HepG2 (cell line): ENCODE data around the gene RAD1. TPM values are rescaled to one million over a fixed set of nuclear protein-coding genes. Genes with fewer than 3 reads are reported as not detected.

Source experiments
- ATAC-seq: fragments of 200-7000 bp; cut with Tn5 transposase; 3 replicates; pipeline ENCODE4 v1.9.1; 2020; ENCODE audit warnings: mild to moderate bottlenecking, moderate library complexity
- BruUV-seq: library from RNA; stranded (reverse); fragments of 400-500 nt; replicated peaks from 2 replicates; lab custom pipeline; 2021; lab: Mats Ljungman, UMichigan
- CTCF ChIA-PET: fragments of 300-600 bp; formaldehyde crosslinking; extraction: SDS; loops from one replicate; lab custom pipeline; 2021; ENCODE audit warnings: low total read pairs, inconsistent platforms, low intra/inter-chr PET ratio; lab: Yijun Ruan, JAX
- POLR2A ChIA-PET: fragments of 350-600 bp; sonication (Branson Sonifier 250); formaldehyde crosslinking; loops from one replicate; lab custom pipeline; 2020; ENCODE audit warnings: antibody characterized with exemption, inconsistent platforms; lab: Yijun Ruan, JAX
- DNase-seq: peaks from one replicate; pipeline ENCODE4 v3.0.0-alpha.2; 2015; ENCODE audit warnings: low spot score
- FAIRE-seq: peaks from 3 replicates; lab custom pipeline; 2011; peaks lifted over from hg19 to GRCh38; lab: Jason Lieb, UNC
- H2AFZ ChIP-seq: one replicate; pipeline ENCODE4 v1.6.1; 2011; ENCODE audit warnings: low read length, inconsistent platforms
- H3K27ac ChIP-seq: fragments of 300-600 bp; 3 replicates; pipeline ENCODE4 v1.8.0; 2011; ENCODE audit warnings: mixed run types, mild to moderate bottlenecking, mixed read lengths, low read length, inconsistent platforms; ENCODE audit not compliant: insufficient read depth; ENCODE audit errors: extremely low read length
- H3K27me3 ChIP-seq, 2 experiments: fragments of 200-600 bp in 1 of 2; 2 replicates in 1 of 2; 3 replicates in 1 of 2; pipeline versions ENCODE4 v1.6.0 to v1.8.0; 2011; ENCODE audit warnings: low read length in 2 of 2, mild to moderate bottlenecking in 2 of 2, moderate library complexity in 2 of 2, inconsistent platforms in 1 of 2; ENCODE audit not compliant: insufficient read depth in 2 of 2, control insufficient read depth in 1 of 2
- H3K36me3 ChIP-seq, 2 experiments: fragments of 200-600 bp in 1 of 2; replicated peaks in 1 of 2; 2 replicates in 1 of 2; 3 replicates in 1 of 2; pipeline versions ENCODE4 v1.5.1 to v1.8.0; 2011; ENCODE audit warnings: low read length in 2 of 2, inconsistent platforms in 1 of 2; ENCODE audit not compliant: insufficient read depth in 2 of 2, control insufficient read depth in 1 of 2
- H3K4me1 ChIP-seq: 2 replicates; pipeline ENCODE4 v1.5.1; 2012; ENCODE audit warnings: low read length, inconsistent platforms; ENCODE audit not compliant: insufficient read depth
- H3K4me2 ChIP-seq: 2 replicates; pipeline ENCODE4 v1.6.0; 2011; ENCODE audit warnings: low read depth, low read length, inconsistent platforms
- H3K4me3 ChIP-seq, 3 experiments: fragments of 200-600 bp in 1 of 3; sonication (generic), shearing (Covaris generic) in 1 of 3; replicated peaks in 1 of 3; 2 replicates each; pipeline ENCODE4 v1.5.1; 2011 to 2016; ENCODE audit warnings: low read length in 3 of 3, inconsistent platforms in 2 of 3, low read depth in 2 of 3, mild to moderate bottlenecking in 2 of 3, control low read depth in 1 of 3, mixed read lengths in 1 of 3; ENCODE audit not compliant: insufficient read depth in 1 of 3
- H3K79me2 ChIP-seq: one replicate; pipeline ENCODE4 v1.6.1; 2011; ENCODE audit warnings: low read length, inconsistent platforms; ENCODE audit not compliant: insufficient read depth
- H3K9ac ChIP-seq: 2 replicates; pipeline ENCODE4 v1.6.0; 2011; ENCODE audit warnings: mild to moderate bottlenecking, low read depth, low read length, inconsistent platforms; ENCODE audit not compliant: insufficient read depth
- H3K9me3 ChIP-seq: 2 replicates; pipeline ENCODE4 v1.5.1; 2012; ENCODE audit warnings: mild to moderate bottlenecking, low read length
- H4K20me1 ChIP-seq: 2 replicates; pipeline ENCODE4 v1.6.0; 2011; ENCODE audit warnings: inconsistent platforms, mild to moderate bottlenecking, low read length, moderate library complexity; ENCODE audit not compliant: insufficient read depth
- BHLHE40 ChIP-seq: IDR thresholded peaks from 2 replicates; pipeline ENCODE4 v1.6.1; 2011; ENCODE audit warnings: low read length, improper control_type of control experiment
- CBX5 ChIP-seq: sonication (generic); formaldehyde crosslinking; IDR thresholded peaks from 2 replicates; pipeline ENCODE4 v1.4.0; 2020; ENCODE audit warnings: missing genetic modification reagents, borderline replicate concordance
- KLF12 ChIP-seq: sonication (generic); formaldehyde crosslinking; IDR thresholded peaks from 2 replicates; pipeline ENCODE4 v1.4.0; 2020; ENCODE audit warnings: missing genetic modification reagents, borderline replicate concordance
- MED1 ChIP-seq: sonication (generic); formaldehyde crosslinking; IDR thresholded peaks from 2 replicates; pipeline ENCODE4 v1.4.0; 2020; ENCODE audit warnings: missing genetic modification reagents
- RBM22 ChIP-seq: fragments of 200-400 bp; formaldehyde crosslinking; optimal IDR thresholded peaks from 2 replicates; pipeline ENCODE3; 2017; ENCODE audit warnings: mild to moderate bottlenecking, low read length, moderate library complexity
- RFX1 ChIP-seq: fragments of 450-650 bp; IDR thresholded peaks from 2 replicates; pipeline ENCODE4 v1.6.1; 2017
- SIN3A ChIP-seq: IDR thresholded peaks from 2 replicates; pipeline ENCODE4 v1.6.1; 2011; ENCODE audit warnings: low read depth, mild to moderate bottlenecking, control low read depth, low read length, borderline replicate concordance
- UBTF ChIP-seq: sonication (generic); formaldehyde crosslinking; IDR thresholded peaks from 2 replicates; pipeline ENCODE4 v1.4.0; 2020; ENCODE audit warnings: mild to moderate bottlenecking, missing genetic modification reagents
- ZNF597 ChIP-seq: sonication (generic); formaldehyde crosslinking; IDR thresholded peaks from 2 replicates; pipeline ENCODE4 v1.5.0; 2020; ENCODE audit warnings: missing genetic modification reagents
- ZNF841 ChIP-seq: sonication (generic); formaldehyde crosslinking; IDR thresholded peaks from 2 replicates; pipeline ENCODE4 v1.8.1; 2023; ENCODE audit warnings: missing genetic modification reagents, borderline replicate concordance
- WGBS: methylation state at CpG from one replicate; pipeline ENCODE4 v1.1.6; 2017; ENCODE audit warnings: low lambda C conversion rate; 5-methylcytosine and 5-hydroxymethylcytosine counted together
- in situ Hi-C: cut with HindIII; loops from 2 replicates; pipeline ENCODE4 v1.10.0; 2017; ENCODE audit warnings: low pct_unique_long_range_greater_than_20kb; ENCODE audit not compliant: extremely low pct_ligation_motif_present
- intact Hi-C: fragments of 100-400 bp; cut with micrococcal nuclease; formaldehyde crosslinking; loops from one replicate; pipeline ENCODE4 v1.10.0; 2022; ENCODE audit not compliant: unreplicated experiment
- polyA plus RNA-seq, 8 experiments: library from polyadenylated mRNA; depleted of rRNA in 3 of 8; stranded (reverse) in 7 of 8; unstranded in 1 of 8; fragments of >200 nt; fragmentation: Illumina TruSeq in 4 of 8; extraction: Trizol in 4 of 8; gene quantifications; 2 replicates each; pipeline versions ENCODE4 v1.2.1 to v1.2.3, GENCODE V29; 2011 to 2016; ENCODE audit warnings: low read depth in 4 of 8, missing spikeins in 1 of 8, mixed read lengths in 1 of 8; ENCODE audit not compliant: insufficient read depth in 1 of 8
- total RNA-seq, 5 experiments: library from RNA; depleted of rRNA; stranded (reverse); fragments of >200 nt; fragmentation: Illumina TruSeq; extraction: Trizol; gene quantifications; 2 replicates each; pipeline ENCODE4 v1.2.3, GENCODE V29; 2016; ENCODE audit warnings: low read depth in 1 of 5
- TF ChIP-seq, protein P1 (sequence below): sonication (generic); formaldehyde crosslinking; IDR thresholded peaks from 2 replicates; pipeline ENCODE4 v1.4.0; 2020; ENCODE audit warnings: missing genetic modification reagents, borderline replicate concordance
- TF ChIP-seq, protein P2 (sequence below): sonication (generic); formaldehyde crosslinking; IDR thresholded peaks from 2 replicates; pipeline ENCODE4 v1.8.0; 2022; ENCODE audit warnings: missing genetic modification reagents, mild to moderate bottlenecking, borderline replicate concordance
- TF ChIP-seq, protein P3 (sequence below): sonication (generic); formaldehyde crosslinking; IDR thresholded peaks from 2 replicates; pipeline ENCODE4 v1.5.0; 2020; ENCODE audit warnings: missing genetic modification reagents

Gene RAD1
- total and polyA plus RNA-seq, 2 of the 13 experiments (the other 11 are each of a cell fraction or from before 2014, with no cell fraction given): 14.7 to 39.1 TPM

DNA sequence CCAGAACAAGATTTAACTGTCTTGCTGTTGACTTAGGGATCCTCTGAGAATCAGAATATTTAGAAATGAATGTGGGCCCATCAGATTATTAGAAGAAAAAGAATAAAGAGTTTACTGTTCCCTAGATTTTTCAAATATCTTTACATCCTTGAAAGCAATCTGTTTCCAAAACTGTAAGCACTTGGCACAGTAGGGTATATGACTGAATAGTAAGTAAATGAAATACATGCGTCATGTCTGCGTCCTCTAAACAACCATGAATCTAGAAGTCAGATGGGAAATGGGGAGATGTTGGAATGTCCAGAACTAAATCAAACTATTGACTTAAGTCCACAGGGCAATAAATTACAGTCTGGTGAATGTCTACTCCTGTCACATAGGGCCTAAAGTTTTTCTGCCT lies 50.2 kb downstream of the RAD1 start:
- Histone ChIP-seq H2AFZ (no peak overlapping the region), H3K4me2 (no peak overlapping the region), H3K79me2 (no peaks in the 10 kb centered on the region), H4K20me1 (no peaks in the 10 kb centered on the region), H3K36me3 (no peaks in the 10 kb centered on the region), H3K9ac (no peak overlapping the region), H3K27me3 (no peaks in the 10 kb centered on the region; a peak in 1 of 5 replicates), H3K4me1 (peaks cover 39% of the 10 kb centered on the region), H3K27ac (no peak overlapping the region), H3K4me3 (no peak overlapping the region), H3K9me3 (no peaks in the 10 kb centered on the region)
- FAIRE-seq (no peak), ATAC-seq (no peak), DNase-seq (no peak)
- ChIA-PET CTCF (no interaction called here), POLR2A (no interaction called here)
- intact Hi-C loops: no loop called here
- WGBS: 98% methylated on average over 2 of the region's 2 CpGs
- no TSS peak for BruUV-seq
- TF ChIP-seq RFX1: no peak
- TF ChIP-seq, protein P1, sequence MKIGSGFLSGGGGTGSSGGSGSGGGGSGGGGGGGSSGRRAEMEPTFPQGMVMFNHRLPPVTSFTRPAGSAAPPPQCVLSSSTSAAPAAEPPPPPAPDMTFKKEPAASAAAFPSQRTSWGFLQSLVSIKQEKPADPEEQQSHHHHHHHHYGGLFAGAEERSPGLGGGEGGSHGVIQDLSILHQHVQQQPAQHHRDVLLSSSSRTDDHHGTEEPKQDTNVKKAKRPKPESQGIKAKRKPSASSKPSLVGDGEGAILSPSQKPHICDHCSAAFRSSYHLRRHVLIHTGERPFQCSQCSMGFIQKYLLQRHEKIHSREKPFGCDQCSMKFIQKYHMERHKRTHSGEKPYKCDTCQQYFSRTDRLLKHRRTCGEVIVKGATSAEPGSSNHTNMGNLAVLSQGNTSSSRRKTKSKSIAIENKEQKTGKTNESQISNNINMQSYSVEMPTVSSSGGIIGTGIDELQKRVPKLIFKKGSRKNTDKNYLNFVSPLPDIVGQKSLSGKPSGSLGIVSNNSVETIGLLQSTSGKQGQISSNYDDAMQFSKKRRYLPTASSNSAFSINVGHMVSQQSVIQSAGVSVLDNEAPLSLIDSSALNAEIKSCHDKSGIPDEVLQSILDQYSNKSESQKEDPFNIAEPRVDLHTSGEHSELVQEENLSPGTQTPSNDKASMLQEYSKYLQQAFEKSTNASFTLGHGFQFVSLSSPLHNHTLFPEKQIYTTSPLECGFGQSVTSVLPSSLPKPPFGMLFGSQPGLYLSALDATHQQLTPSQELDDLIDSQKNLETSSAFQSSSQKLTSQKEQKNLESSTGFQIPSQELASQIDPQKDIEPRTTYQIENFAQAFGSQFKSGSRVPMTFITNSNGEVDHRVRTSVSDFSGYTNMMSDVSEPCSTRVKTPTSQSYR (CRISPR knock-in tag): no peak
- no peak for TF ChIP-seq KLF12 (CRISPR knock-in tag)
- TF ChIP-seq CBX5: no peak
- no peak for TF ChIP-seq ZNF841 (CRISPR knock-in tag)
- no peak for TF ChIP-seq ZNF597 (CRISPR knock-in tag)
- TF ChIP-seq RBM22: no peak
- TF ChIP-seq, protein P2, sequence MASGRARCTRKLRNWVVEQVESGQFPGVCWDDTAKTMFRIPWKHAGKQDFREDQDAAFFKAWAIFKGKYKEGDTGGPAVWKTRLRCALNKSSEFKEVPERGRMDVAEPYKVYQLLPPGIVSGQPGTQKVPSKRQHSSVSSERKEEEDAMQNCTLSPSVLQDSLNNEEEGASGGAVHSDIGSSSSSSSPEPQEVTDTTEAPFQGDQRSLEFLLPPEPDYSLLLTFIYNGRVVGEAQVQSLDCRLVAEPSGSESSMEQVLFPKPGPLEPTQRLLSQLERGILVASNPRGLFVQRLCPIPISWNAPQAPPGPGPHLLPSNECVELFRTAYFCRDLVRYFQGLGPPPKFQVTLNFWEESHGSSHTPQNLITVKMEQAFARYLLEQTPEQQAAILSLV: no peak
- TF ChIP-seq UBTF (CRISPR knock-in tag): no peak
- TF ChIP-seq, protein P3, sequence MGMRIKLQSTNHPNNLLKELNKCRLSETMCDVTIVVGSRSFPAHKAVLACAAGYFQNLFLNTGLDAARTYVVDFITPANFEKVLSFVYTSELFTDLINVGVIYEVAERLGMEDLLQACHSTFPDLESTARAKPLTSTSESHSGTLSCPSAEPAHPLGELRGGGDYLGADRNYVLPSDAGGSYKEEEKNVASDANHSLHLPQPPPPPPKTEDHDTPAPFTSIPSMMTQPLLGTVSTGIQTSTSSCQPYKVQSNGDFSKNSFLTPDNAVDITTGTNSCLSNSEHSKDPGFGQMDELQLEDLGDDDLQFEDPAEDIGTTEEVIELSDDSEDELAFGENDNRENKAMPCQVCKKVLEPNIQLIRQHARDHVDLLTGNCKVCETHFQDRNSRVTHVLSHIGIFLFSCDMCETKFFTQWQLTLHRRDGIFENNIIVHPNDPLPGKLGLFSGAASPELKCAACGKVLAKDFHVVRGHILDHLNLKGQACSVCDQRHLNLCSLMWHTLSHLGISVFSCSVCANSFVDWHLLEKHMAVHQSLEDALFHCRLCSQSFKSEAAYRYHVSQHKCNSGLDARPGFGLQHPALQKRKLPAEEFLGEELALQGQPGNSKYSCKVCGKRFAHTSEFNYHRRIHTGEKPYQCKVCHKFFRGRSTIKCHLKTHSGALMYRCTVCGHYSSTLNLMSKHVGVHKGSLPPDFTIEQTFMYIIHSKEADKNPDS (CRISPR knock-in tag): no peak
- TF ChIP-seq SIN3A: no peak
- TF ChIP-seq BHLHE40: no peak
- no peak for TF ChIP-seq MED1
- in situ Hi-C loops: no loop called here
